ENCODE results near the gene GRM8. TPM values are rescaled to one million over a fixed set of nuclear protein-coding genes. Genes with fewer than 3 reads are reported as not detected.
"Not testable (repeated sequence)": the region's sequence is repeated elsewhere in the genome, so short reads cannot be mapped to it uniquely, and the experiment has no call there.

The GRM8 gene
- total and polyA plus RNA-seq, 4 donors, result 0.28 to 4.9 (median 2.8) TPM

GRCh38 chr7:126838194-126838593 is 414.5 kb downstream of the GRM8 start (continued):
- TF ChIP-seq YY1 (IDR thresholded peaks at IDR 0.05), result no peak
- no peak for TF ChIP-seq MAX (IDR thresholded peaks at IDR 0.05)
- no peak for TF ChIP-seq ZBTB33 (IDR thresholded peaks at IDR 0.05)
- TF ChIP-seq HNF4A (conservative IDR thresholded peaks at IDR 0.05), result no peak

- WGBS, result 77% methylated on average over 8 of the region's 9 CpGs
- not testable (repeated sequence) for H3K27me3 ChIP-seq (ENCODE audit: control insufficient read depth in 4 of 4, insufficient read depth in 4 of 4, low read length in 3 of 4)
These were observed 421.5 kb downstream of the GRM8 start for GRCh38 chr7:126831241-126831640.

GRCh38 chr7:126820925-126821324 is 431.8 kb downstream of the GRM8 start:
- Histone ChIP-seq H3K4me1 (ENCODE audit: control insufficient read depth in 4 of 4, insufficient read depth in 4 of 4, low read length in 3 of 4) (peaks cover 0 to 6% (median under 1%) of the 10 kb centered on the region in 4 donors), H3K27ac (ENCODE audit: low read depth in 1 of 2, low read length in 2 of 2) (no peak overlapping the region), H3K9ac (ENCODE audit: low read depth in 1 of 2, low read length in 2 of 2) (no peak overlapping the region), H3K27me3 (ENCODE audit: control insufficient read depth in 4 of 4, insufficient read depth in 4 of 4, low read length in 3 of 4) (no peaks in the 10 kb centered on the region), H3K9me3 (ENCODE audit: control insufficient read depth in 4 of 4, low read length in 3 of 4) (no peaks in the 10 kb centered on the region), H3K36me3 (ENCODE audit: control insufficient read depth in 4 of 4, insufficient read depth in 3 of 4, low read depth in 1 of 4, low read length in 3 of 4) (no peaks in the 10 kb centered on the region), H3K4me3 (ENCODE audit: low read depth in 1 of 3, low read length in 3 of 3) (no peak overlapping the region)
- TF ChIP-seq FOXA1 (IDR thresholded peaks at IDR 0.05) (no peak), HNF4A (conservative IDR thresholded peaks at IDR 0.05) (peak in 1 of 2 donors; percentile 17), RXRA (IDR thresholded peaks at IDR 0.05) (peak in 1 of 2 donors; percentile 16)
- DNase-seq (ENCODE audit: low spot score), result no peak
- 60% methylated on average over 3 of the region's 3 CpGs for WGBS

More at GRCh38 chr7:126831241-126831640, 421.5 kb downstream of the GRM8 start:
- not testable (repeated sequence) for H3K9ac ChIP-seq (ENCODE audit: low read depth in 1 of 2, low read length in 2 of 2); H3K27ac ChIP-seq (ENCODE audit: low read depth in 1 of 2, low read length in 2 of 2); DNase-seq (ENCODE audit: low spot score); H3K9me3 ChIP-seq (ENCODE audit: control insufficient read depth in 4 of 4, low read length in 3 of 4); H3K4me1 ChIP-seq (ENCODE audit: control insufficient read depth in 4 of 4, insufficient read depth in 4 of 4, low read length in 3 of 4); H3K4me3 ChIP-seq (ENCODE audit: low read depth in 1 of 3, low read length in 3 of 3); H3K36me3 ChIP-seq (ENCODE audit: control insufficient read depth in 4 of 4, insufficient read depth in 3 of 4, low read depth in 1 of 4, low read length in 3 of 4)

GRCh38 chr7:126819197-126819484 is 433.6 kb downstream of the GRM8 start:
- no peaks in the 10 kb centered on the region for H3K9me3 ChIP-seq (ENCODE audit: control insufficient read depth in 4 of 4, low read length in 3 of 4)
- no peak overlapping the region for H3K4me3 ChIP-seq (ENCODE audit: low read depth in 1 of 3, low read length in 3 of 3)
- no peak overlapping the region for H3K9ac ChIP-seq (ENCODE audit: low read depth in 1 of 2, low read length in 2 of 2)
- no peak overlapping the region for H3K27ac ChIP-seq (ENCODE audit: low read depth in 1 of 2, low read length in 2 of 2)
- no peaks in the 10 kb centered on the region for H3K36me3 ChIP-seq (ENCODE audit: control insufficient read depth in 4 of 4, insufficient read depth in 3 of 4, low read depth in 1 of 4, low read length in 3 of 4)
- no peak for DNase-seq (ENCODE audit: low spot score)
- TF ChIP-seq NR2F2 (IDR thresholded peaks at IDR 0.05) (no peak), HNF4A (conservative IDR thresholded peaks at IDR 0.05) (peak in 1 of 2 donors; percentile 24)
- WGBS, result 39% methylated on average over 5 of the region's 5 CpGs
- no peaks in the 10 kb centered on the region for H3K27me3 ChIP-seq (ENCODE audit: control insufficient read depth in 4 of 4, insufficient read depth in 4 of 4, low read length in 3 of 4)
- peaks cover 0 to 6% (median under 1%) of the 10 kb centered on the region in 4 donors for H3K4me1 ChIP-seq (ENCODE audit: control insufficient read depth in 4 of 4, insufficient read depth in 4 of 4, low read length in 3 of 4)

GRCh38 chr7:126818393-126819196 is 434.1 kb downstream of the GRM8 start:
- no peaks in the 10 kb centered on the region for H3K36me3 ChIP-seq (ENCODE audit: control insufficient read depth in 4 of 4, insufficient read depth in 3 of 4, low read depth in 1 of 4, low read length in 3 of 4)
- H3K9ac ChIP-seq (ENCODE audit: low read depth in 1 of 2, low read length in 2 of 2), result no peak overlapping the region
- H3K9me3 ChIP-seq (ENCODE audit: control insufficient read depth in 4 of 4, low read length in 3 of 4), result no peaks in the 10 kb centered on the region
- TF ChIP-seq RXRA (IDR thresholded peaks at IDR 0.05) (peak in 1 of 2 donors; percentile 31), REST (IDR thresholded peaks at IDR 0.05) (no peak), JUND (IDR thresholded peaks at IDR 0.05) (peak in 1 of 2 donors; percentile 8), SP1 (IDR thresholded peaks at IDR 0.05) (no peak)
- WGBS, result 49% methylated on average over 3 of the region's 3 CpGs
- H3K4me1 ChIP-seq (ENCODE audit: control insufficient read depth in 4 of 4, insufficient read depth in 4 of 4, low read length in 3 of 4), result peaks cover 0 to 6% (median under 1%) of the 10 kb centered on the region in 4 donors
- peak overlapping the region in 1 of 3 donors; percentile 6 for H3K4me3 ChIP-seq (ENCODE audit: low read depth in 1 of 3, low read length in 3 of 3)
- no peaks in the 10 kb centered on the region for H3K27me3 ChIP-seq (ENCODE audit: control insufficient read depth in 4 of 4, insufficient read depth in 4 of 4, low read length in 3 of 4)
- no peak for DNase-seq (ENCODE audit: low spot score)
- no peak overlapping the region for H3K27ac ChIP-seq (ENCODE audit: low read depth in 1 of 2, low read length in 2 of 2)
